Measurements from ENCODE around the gene IFIT1. TPM values are rescaled to one million over a fixed set of nuclear protein-coding genes. Genes with fewer than 3 reads are reported as not detected.
"Not testable (repeated sequence)": the region's sequence is repeated elsewhere in the genome, so short reads cannot be mapped to it uniquely, and the experiment has no call there.

The IFIT1 gene
- polyA plus RNA-seq, 1 donor (not counting 4 experiments of a cell fraction or from before 2014, with no cell fraction given) = 140 TPM

DNA sequence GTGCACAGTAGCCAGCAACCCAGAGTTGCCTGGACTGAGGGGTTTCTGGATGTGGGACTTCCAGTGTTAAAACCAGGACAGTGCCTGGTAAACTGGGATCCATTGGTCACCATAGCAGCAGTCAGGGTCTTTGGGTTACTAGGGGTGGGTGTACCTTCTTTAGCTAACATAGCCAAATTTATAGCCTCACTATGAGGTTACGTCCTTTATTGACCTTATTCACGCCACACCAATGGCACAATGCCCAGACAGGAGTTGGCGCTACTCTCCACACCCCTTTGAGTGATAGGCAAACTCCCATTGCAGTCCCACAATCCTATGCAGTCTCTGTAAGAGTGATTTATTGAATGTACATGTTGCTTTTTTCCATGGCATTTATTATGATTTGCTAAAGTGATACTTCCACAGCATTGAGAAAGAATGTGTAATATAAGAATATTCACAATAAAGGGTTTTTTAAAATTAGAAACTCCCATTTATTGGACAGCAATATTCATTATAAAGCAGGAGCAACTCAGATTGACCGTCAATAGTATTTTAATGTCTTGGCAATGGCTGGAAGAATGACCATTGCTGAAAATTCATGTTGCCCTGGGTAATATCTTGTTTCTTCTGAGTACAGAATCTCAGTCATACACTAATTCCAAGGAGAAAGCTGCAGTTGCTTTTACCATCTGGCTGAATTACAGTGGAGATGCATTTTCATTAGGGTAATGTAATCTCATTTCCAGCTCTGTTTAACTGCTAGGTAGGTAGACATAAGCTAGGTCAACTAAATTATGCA is 48.0 kb downstream of the IFIT1 start:
- TF ChIP-seq EZH2 (IDR thresholded peaks at IDR 0.05; ENCODE audit: low read length) = no peak
- H4K20me1 ChIP-seq (ENCODE audit: control insufficient read depth, extremely low read depth, insufficient read depth, low read length) = no peaks in the 10 kb centered on the region
- no peaks in the 10 kb centered on the region for H3K79me2 ChIP-seq (ENCODE audit: control insufficient read depth, insufficient read depth, low read length)
- H3K4me3 ChIP-seq (ENCODE audit: control insufficient read depth in 2 of 3, extremely low read depth in 1 of 3, insufficient read depth in 2 of 3, low read depth in 1 of 3, low read length in 3 of 3) = no peak overlapping the region
- no peaks in the 10 kb centered on the region for H3K27me3 ChIP-seq (ENCODE audit: control insufficient read depth, extremely low read depth, insufficient read depth, low read length)
- H3K9ac ChIP-seq (ENCODE audit: control insufficient read depth, extremely low read depth, insufficient read depth, low read length) = no peak overlapping the region
- no peak for DNase-seq (ENCODE audit: low read depth, low spot score)
- H3K36me3 ChIP-seq (ENCODE audit: control insufficient read depth in 2 of 2, extremely low read depth in 1 of 2, insufficient read depth in 2 of 2, low read length in 2 of 2) = no peaks in the 10 kb centered on the region
- H3K27ac ChIP-seq (ENCODE audit: control insufficient read depth, insufficient read depth, low read length) = no peak overlapping the region
- no peaks in the 10 kb centered on the region for H3K9me3 ChIP-seq (ENCODE audit: control insufficient read depth, low read depth, low read length)
- no peak overlapping the region for H3K4me2 ChIP-seq (ENCODE audit: control insufficient read depth, extremely low read depth, insufficient read depth, low read depth, low read length)
- no peak overlapping the region for H2AFZ ChIP-seq (ENCODE audit: control insufficient read depth, low read length)
- no peaks in the 10 kb centered on the region for H3K4me1 ChIP-seq (ENCODE audit: control insufficient read depth, extremely low read depth, insufficient read depth, low read length)
- dilution Hi-C loops (cut with MboI; ENCODE audit: extremely low pct_ligation_motif_present, low sequenced_read_pairs) = no loop called here
- no peaks in the 10 kb centered on the region for H3K9me1 ChIP-seq (ENCODE audit: control insufficient read depth, extremely low read depth, insufficient read depth, low read length)
- FAIRE-seq = no peak

DNA sequence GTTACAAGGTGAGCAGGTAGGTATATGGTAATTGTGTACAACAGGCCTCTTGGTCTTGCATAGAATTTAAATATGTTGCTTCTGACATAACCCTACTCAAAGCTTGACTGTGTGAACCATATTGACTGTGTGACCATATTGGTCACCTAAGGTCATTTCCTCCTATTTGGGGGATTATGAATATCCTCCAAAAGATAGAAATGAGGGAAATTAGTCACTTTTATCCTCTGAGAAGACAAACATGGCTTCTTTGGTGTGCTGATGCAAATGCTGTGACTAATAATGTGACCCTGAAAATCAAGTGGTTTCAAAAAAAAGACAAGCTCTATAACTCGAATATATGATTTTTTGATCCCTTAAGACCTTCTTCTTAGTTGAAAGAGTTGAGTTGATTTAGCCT is 49.9 kb downstream of the IFIT1 start:
- Histone ChIP-seq H3K27me3 (ENCODE audit: control insufficient read depth, extremely low read depth, insufficient read depth, low read length) (no peaks in the 10 kb centered on the region), H3K4me3 (ENCODE audit: control insufficient read depth in 2 of 3, extremely low read depth in 1 of 3, insufficient read depth in 2 of 3, low read depth in 1 of 3, low read length in 3 of 3) (no peak overlapping the region), H3K27ac (ENCODE audit: control insufficient read depth, insufficient read depth, low read length) (no peak overlapping the region), H4K20me1 (ENCODE audit: control insufficient read depth, extremely low read depth, insufficient read depth, low read length) (no peaks in the 10 kb centered on the region), H3K36me3 (ENCODE audit: control insufficient read depth in 2 of 2, extremely low read depth in 1 of 2, insufficient read depth in 2 of 2, low read length in 2 of 2) (no peaks in the 10 kb centered on the region), H3K9me3 (ENCODE audit: control insufficient read depth, low read depth, low read length) (no peaks in the 10 kb centered on the region), H3K4me1 (ENCODE audit: control insufficient read depth, extremely low read depth, insufficient read depth, low read length) (no peaks in the 10 kb centered on the region), H3K9me1 (ENCODE audit: control insufficient read depth, extremely low read depth, insufficient read depth, low read length) (no peaks in the 10 kb centered on the region), H3K9ac (ENCODE audit: control insufficient read depth, extremely low read depth, insufficient read depth, low read length) (no peak overlapping the region), H3K79me2 (ENCODE audit: control insufficient read depth, insufficient read depth, low read length) (no peaks in the 10 kb centered on the region), H2AFZ (ENCODE audit: control insufficient read depth, low read length) (no peak overlapping the region), H3K4me2 (ENCODE audit: control insufficient read depth, extremely low read depth, insufficient read depth, low read depth, low read length) (no peak overlapping the region)
- no peak for DNase-seq (ENCODE audit: low read depth, low spot score)
- dilution Hi-C loops (cut with MboI; ENCODE audit: extremely low pct_ligation_motif_present, low sequenced_read_pairs) = no loop called here
- no peak for TF ChIP-seq EZH2 (IDR thresholded peaks at IDR 0.05; ENCODE audit: low read length)
- TF ChIP-seq, protein P1, sequence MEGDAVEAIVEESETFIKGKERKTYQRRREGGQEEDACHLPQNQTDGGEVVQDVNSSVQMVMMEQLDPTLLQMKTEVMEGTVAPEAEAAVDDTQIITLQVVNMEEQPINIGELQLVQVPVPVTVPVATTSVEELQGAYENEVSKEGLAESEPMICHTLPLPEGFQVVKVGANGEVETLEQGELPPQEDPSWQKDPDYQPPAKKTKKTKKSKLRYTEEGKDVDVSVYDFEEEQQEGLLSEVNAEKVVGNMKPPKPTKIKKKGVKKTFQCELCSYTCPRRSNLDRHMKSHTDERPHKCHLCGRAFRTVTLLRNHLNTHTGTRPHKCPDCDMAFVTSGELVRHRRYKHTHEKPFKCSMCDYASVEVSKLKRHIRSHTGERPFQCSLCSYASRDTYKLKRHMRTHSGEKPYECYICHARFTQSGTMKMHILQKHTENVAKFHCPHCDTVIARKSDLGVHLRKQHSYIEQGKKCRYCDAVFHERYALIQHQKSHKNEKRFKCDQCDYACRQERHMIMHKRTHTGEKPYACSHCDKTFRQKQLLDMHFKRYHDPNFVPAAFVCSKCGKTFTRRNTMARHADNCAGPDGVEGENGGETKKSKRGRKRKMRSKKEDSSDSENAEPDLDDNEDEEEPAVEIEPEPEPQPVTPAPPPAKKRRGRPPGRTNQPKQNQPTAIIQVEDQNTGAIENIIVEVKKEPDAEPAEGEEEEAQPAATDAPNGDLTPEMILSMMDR (optimal IDR thresholded peaks at IDR 0.05 in 1 of 3, IDR thresholded peaks at IDR 0.05 in 1 of 3, conservative IDR thresholded peaks at IDR 0.05 in 1 of 3; ENCODE audit: extremely low read depth in 1 of 3, insufficient read depth in 2 of 3, low read length in 3 of 3) = no peak
- no peak for FAIRE-seq

DNA sequence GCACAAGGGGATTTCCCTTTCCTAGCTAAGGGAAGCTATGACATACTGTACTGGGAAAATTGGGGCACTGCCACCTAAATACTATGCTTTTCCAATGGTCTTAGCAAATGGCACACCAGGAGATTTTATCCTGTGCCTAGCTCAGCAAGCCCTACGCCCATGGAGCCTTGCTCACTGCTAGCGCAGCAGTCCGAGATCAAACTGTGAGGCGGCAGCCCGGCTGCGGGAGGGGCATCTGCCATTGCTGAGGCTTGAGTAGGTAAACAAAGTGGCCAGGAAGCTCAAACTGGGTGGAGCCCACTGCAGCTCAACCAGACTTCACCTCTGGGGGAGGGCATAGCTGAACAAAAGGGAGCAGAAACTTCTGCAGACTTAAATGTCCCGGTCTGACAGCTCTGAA is 52.4 kb downstream of the IFIT1 start:
- H3K27ac ChIP-seq (ENCODE audit: control insufficient read depth, insufficient read depth, low read length); DNase-seq (ENCODE audit: low read depth, low spot score); H4K20me1 ChIP-seq (ENCODE audit: control insufficient read depth, extremely low read depth, insufficient read depth, low read length); H3K9ac ChIP-seq (ENCODE audit: control insufficient read depth, extremely low read depth, insufficient read depth, low read length); H3K27me3 ChIP-seq (ENCODE audit: control insufficient read depth, extremely low read depth, insufficient read depth, low read length); H3K9me1 ChIP-seq (ENCODE audit: control insufficient read depth, extremely low read depth, insufficient read depth, low read length); H3K4me2 ChIP-seq (ENCODE audit: control insufficient read depth, extremely low read depth, insufficient read depth, low read depth, low read length); H3K4me3 ChIP-seq (ENCODE audit: control insufficient read depth in 2 of 3, extremely low read depth in 1 of 3, insufficient read depth in 2 of 3, low read depth in 1 of 3, low read length in 3 of 3); H2AFZ ChIP-seq (ENCODE audit: control insufficient read depth, low read length); FAIRE-seq; dilution Hi-C loops (cut with MboI; ENCODE audit: extremely low pct_ligation_motif_present, low sequenced_read_pairs); H3K4me1 ChIP-seq (ENCODE audit: control insufficient read depth, extremely low read depth, insufficient read depth, low read length); H3K79me2 ChIP-seq (ENCODE audit: control insufficient read depth, insufficient read depth, low read length); H3K36me3 ChIP-seq (ENCODE audit: control insufficient read depth in 2 of 2, extremely low read depth in 1 of 2, insufficient read depth in 2 of 2, low read length in 2 of 2); H3K9me3 ChIP-seq (ENCODE audit: control insufficient read depth, low read depth, low read length): not testable (repeated sequence)
